Measurements from ENCODE around the gene CRELD2. TPM values are rescaled to one million over a fixed set of nuclear protein-coding genes. Genes with fewer than 3 reads are reported as not detected.
A peak's percentile ranks its signal among the peaks of the same experiment; 100 is the strongest.

The CRELD2 gene
- total RNA-seq, 2 experiments from 2014 or later = 50.0 to 51.2 TPM

DNA sequence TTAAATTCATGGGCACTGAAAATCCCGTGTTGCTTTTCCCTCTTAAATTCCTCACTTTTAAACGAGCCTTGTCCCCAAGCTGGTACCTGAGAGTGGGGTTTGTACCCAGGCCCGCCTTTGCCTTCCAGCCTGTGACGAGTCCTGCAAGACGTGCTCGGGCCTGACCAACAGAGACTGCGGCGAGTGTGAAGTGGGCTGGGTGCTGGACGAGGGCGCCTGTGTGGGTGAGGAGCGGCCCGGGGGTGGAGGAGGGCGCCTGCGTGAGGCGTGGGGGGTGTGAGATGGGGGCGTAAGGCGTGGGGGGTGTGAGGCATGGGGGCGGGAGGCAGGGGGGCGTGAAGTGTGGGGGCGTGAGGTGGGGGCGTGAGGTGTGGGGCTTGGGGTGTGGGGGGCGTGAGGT, 4.0 kb downstream of the CRELD2 start:
- Mint-ChIP-seq H3K4me1 (peaks cover 46% of the 10 kb centered on the region), H3K9me3 (no peaks in the 10 kb centered on the region), H3K27ac (no peak overlapping the region), H3K27me3 (no peaks in the 10 kb centered on the region), H3K4me3 (no peak overlapping the region), H3K36me3 (ENCODE audit: low read depth) (peaks cover 23% of the 10 kb centered on the region)
- CTCF ChIA-PET = interaction anchor here (0.8 kb wide), 1 partner anchor 155 kb away, joined by 3 read pairs; no protein-coding TSS in a partner anchor
- POLR2A ChIA-PET = no interaction called here
- DNase-seq = no peak

DNA sequence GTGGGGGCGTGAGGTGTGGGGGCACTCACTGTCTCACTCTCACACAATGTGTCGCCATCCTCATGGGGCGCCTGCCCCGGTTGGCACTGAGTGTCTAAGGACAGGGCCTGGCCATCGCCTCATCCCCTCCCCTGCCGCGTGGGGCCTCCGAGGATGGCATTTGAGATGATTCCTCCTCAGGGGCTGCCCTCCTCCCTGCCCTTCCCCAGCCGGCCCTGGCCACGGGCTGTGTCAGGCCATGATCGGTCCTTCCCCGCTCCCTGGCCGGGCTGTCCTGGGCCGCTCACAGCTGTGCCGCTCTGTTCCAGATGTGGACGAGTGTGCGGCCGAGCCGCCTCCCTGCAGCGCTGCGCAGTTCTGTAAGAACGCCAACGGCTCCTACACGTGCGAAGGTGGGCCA, 4.5 kb downstream of the CRELD2 start:
- H3K27ac Mint-ChIP-seq = no peak overlapping the region
- peaks cover 46% of the 10 kb centered on the region for H3K4me1 Mint-ChIP-seq
- H3K36me3 Mint-ChIP-seq (ENCODE audit: low read depth) = peaks cover 23% of the 10 kb centered on the region
- no peaks in the 10 kb centered on the region for H3K9me3 Mint-ChIP-seq
- POLR2A ChIA-PET = no interaction called here
- H3K27me3 Mint-ChIP-seq = no peaks in the 10 kb centered on the region
- no peak for DNase-seq
- H3K4me3 Mint-ChIP-seq = no peak overlapping the region
- CTCF ChIA-PET = no interaction called here

DNA sequence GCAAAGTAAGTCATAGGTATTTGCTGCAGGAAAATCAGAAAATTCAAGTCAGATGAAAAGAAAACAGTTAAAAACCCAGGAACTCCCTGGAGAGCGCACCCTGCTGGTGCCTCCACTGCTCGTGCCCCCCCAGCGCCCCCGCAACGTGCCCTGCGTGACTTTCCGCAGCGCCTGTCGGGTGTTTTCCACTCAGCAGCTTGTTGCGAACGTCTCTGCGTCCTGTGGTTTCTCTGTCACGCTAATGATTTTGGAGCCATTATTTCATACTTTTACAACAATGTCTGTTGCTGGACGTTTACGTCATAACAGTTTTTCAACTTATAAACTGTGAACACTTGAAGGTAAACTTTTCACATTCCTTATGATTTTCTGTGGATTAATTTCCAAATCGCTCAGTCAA, 5.0 kb downstream of the CRELD2 start:
- Mint-ChIP-seq H3K9me3 (no peaks in the 10 kb centered on the region), H3K4me3 (no peak overlapping the region), H3K4me1 (peaks cover 50% of the 10 kb centered on the region), H3K27me3 (no peaks in the 10 kb centered on the region), H3K36me3 (ENCODE audit: low read depth) (peaks cover 23% of the 10 kb centered on the region), H3K27ac (no peak overlapping the region)
- ChIA-PET CTCF (no interaction called here), POLR2A (no interaction called here)
- DNase-seq = no peak

- no peak for DNase-seq
- no peak overlapping the region for H3K4me3 Mint-ChIP-seq
- POLR2A ChIA-PET = interaction anchor here (1.3 kb wide), 1 partner anchor 48 kb away, joined by 4 read pairs; no protein-coding TSS in a partner anchor
Measured at GRCh38 chr22:49924113-49924833, 5.8 kb downstream of the CRELD2 start.

DNA sequence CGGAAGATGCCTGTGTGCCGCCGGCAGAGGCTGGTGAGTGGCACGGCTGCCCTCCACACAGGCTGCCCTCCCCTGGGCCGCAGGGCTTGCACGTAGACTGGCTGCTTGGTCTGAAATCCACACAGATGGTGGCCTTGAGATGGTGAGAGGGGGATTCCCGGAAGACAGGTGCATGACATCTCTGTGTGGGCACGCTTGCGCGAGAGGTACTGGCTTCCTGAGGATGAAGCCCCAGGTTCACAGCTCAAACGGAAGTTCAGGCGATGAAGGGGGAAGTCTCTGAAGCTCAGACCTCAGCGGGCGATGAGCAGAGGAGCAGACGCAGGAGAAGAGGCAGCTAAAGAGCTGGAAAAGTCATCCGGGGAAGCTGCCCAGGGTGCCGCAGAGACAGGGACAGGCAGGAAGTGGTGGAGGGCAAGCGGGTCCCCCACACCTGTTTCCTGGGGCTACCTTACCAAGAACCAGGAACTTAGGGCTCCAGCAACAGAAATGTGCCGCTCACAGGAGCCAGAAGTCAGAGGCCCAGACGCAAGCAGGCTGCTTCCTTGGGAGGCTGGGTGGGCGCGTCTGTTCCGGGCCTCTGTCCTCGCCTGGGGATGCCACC, 7.2 kb downstream of the CRELD2 start:
- peak overlapping the region; percentile 57 for H3K4me3 Mint-ChIP-seq
- CTCF ChIA-PET = interaction anchor here (0.9 to 1.9 kb wide), 5 partner anchors 11 to 158 kb away, joined by 3 to 17 read pairs (median 5); no protein-coding TSS in a partner anchor

More at GRCh38 chr22:49924113-49924833, 5.8 kb downstream of the CRELD2 start:
- CTCF ChIA-PET = interaction anchor here (1.7 to 1.9 kb wide), 2 partner anchors 12 to 157 kb away, joined by 5 to 17 read pairs; no protein-coding TSS in a partner anchor
- Mint-ChIP-seq H3K9me3 (no peaks in the 10 kb centered on the region), H3K27ac (peak overlapping the region; percentile 21), H3K36me3 (ENCODE audit: low read depth) (peaks cover 23% of the 10 kb centered on the region), H3K4me1 (peaks cover 50% of the 10 kb centered on the region), H3K27me3 (no peaks in the 10 kb centered on the region)

DNA sequence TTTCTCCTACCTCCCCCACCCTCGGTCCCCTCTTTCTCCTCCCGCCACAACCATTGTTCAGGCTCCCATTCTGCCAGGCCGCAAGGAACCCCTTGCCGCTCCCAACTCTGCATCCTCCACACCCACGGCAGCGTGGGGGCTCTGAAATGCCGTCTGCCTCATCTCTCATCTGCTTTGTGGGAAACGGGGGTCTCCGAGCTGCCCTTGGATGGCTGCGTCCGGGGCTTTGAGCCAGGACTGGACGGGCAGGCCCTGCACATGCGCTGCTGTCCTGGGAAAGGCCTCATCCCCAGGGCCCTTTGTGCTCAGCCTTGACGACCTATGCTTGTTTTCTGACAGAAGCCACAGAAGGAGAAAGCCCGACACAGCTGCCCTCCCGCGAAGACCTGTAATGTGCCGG, 8.5 kb downstream of the CRELD2 start:
- Mint-ChIP-seq H3K4me3 (no peak overlapping the region), H3K4me1 (peaks cover 58% of the 10 kb centered on the region), H3K27me3 (no peaks in the 10 kb centered on the region), H3K27ac (peak overlapping the region; percentile 56), H3K36me3 (ENCODE audit: low read depth) (peaks cover 13% of the 10 kb centered on the region), H3K9me3 (no peaks in the 10 kb centered on the region)
- no peak for DNase-seq
- ChIA-PET POLR2A (interaction anchor here (0.8 to 1.7 kb wide), 3 partner anchors 9 to 100 kb away, joined by 3 to 6 read pairs (median 3); no protein-coding TSS in a partner anchor), CTCF (interaction anchor here (0.5 to 1.7 kb wide), 2 partner anchors 88 to 104 kb away, joined by 3 to 9 read pairs (median 7); no protein-coding TSS in a partner anchor)

More for the DNA sequence above, 7.2 kb downstream of the CRELD2 start:
- Mint-ChIP-seq H3K27ac (peak overlapping the region; percentile 84), H3K36me3 (ENCODE audit: low read depth) (peaks cover 18% of the 10 kb centered on the region), H3K9me3 (no peaks in the 10 kb centered on the region), H3K27me3 (no peaks in the 10 kb centered on the region), H3K4me1 (peaks cover 47% of the 10 kb centered on the region)
- POLR2A ChIA-PET = interaction anchor here (0.7 to 1.9 kb wide), 14 partner anchors 8 to 109 kb away, joined by 3 to 9 read pairs (median 5); partner anchors contain the start of gene PIM3
- DNase-seq = peak; percentile 68

DNA sequence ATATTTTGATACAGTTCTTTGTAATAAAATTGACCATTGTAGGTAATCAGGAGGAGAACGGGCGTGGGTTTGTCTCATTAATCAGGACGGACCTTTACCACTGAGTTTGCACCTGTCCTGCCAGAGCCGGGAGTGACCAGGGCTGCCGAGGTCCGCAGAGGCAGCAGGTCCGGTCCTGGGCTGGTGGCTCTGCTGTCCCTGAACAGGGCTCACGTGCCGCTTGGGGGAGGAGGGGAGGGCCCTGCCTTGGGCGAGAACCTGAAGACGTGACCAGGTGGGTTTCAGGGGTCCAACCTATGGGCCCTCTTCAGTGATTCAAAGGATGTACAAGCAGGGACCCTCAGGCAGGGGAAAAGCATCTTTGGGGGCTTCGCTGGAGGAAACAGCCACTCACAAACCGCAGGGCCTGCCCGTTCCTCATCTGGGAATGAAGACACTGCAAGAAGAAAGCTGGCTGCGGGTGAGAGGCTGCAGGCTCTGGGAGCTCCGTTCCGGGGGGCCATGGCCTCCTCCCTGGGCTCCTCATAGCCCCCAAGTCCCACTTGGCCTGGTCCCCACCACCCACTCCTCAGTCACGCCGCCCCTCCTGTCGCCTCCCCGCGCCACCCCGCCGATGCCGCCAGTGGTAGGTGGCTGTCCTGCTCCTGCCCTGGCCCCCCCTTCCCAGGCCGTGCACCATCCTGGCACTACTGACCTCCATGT, 9.2 kb downstream of the CRELD2 start:
- no peak for DNase-seq
- Mint-ChIP-seq H3K4me3 (no peak overlapping the region), H3K4me1 (peaks cover 58% of the 10 kb centered on the region), H3K9me3 (no peaks in the 10 kb centered on the region), H3K27me3 (no peaks in the 10 kb centered on the region), H3K36me3 (ENCODE audit: low read depth) (peaks cover 10% of the 10 kb centered on the region), H3K27ac (peak overlapping the region; percentile 56)
- CTCF ChIA-PET = interaction anchor here (1.3 kb wide), 1 partner anchor 103 kb away, joined by 7 read pairs; no protein-coding TSS in a partner anchor
- POLR2A ChIA-PET = interaction anchor here (0.8 kb wide), 1 partner anchor 8 kb away, joined by 3 read pairs; no protein-coding TSS in a partner anchor

- H3K27ac Mint-ChIP-seq = peak overlapping the region; percentile 16
- H3K4me3 Mint-ChIP-seq = no peak overlapping the region
- H3K27me3 Mint-ChIP-seq = no peaks in the 10 kb centered on the region
- H3K36me3 Mint-ChIP-seq (ENCODE audit: low read depth) = peaks cover 10% of the 10 kb centered on the region
- ChIA-PET POLR2A (no interaction called here), CTCF (interaction anchor here (1.3 kb wide), 1 partner anchor 102 kb away, joined by 7 read pairs; no protein-coding TSS in a partner anchor)
- H3K4me1 Mint-ChIP-seq = peaks cover 63% of the 10 kb centered on the region
- H3K9me3 Mint-ChIP-seq = no peaks in the 10 kb centered on the region
- no peak for DNase-seq
Measured at GRCh38 chr22:49928185-49928495, 9.7 kb downstream of the CRELD2 start.

DNA sequence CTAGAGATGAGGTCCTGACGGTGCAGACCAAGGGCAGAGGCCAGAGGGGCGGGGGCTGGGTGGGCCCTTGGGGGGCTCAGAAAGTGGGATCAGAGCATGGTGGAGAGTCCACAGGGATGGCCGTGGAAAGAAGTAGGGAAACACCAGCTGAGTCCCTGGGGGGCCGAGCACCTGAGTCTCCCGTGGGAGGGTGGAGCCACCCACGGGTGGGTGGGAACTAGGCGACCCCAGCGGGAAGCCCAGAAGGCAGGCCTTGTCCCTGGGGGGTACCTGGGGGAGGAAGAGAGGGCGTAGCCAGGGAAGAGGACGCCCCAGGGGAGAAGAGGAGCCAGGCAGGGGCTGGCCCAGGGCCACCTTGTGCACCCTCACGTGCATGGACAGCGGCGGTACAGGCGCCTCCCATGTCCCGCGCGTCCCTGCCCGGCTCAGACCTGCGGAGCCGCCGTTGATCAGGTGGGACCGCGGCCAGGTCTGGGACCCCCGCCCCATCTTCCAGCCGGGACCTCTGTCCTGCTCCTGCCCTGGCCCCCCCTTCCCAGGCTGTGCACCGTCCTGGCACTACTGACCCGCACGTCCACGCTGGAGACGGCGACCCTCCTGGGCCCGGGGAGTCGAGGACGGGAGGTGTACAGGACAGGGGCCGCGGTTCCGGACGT, 10.2 kb downstream of the CRELD2 start:
- Mint-ChIP-seq H3K27ac (no peak overlapping the region), H3K4me1 (peaks cover 63% of the 10 kb centered on the region), H3K36me3 (ENCODE audit: low read depth) (peaks cover 10% of the 10 kb centered on the region), H3K4me3 (no peak overlapping the region), H3K27me3 (no peaks in the 10 kb centered on the region), H3K9me3 (no peaks in the 10 kb centered on the region)
- DNase-seq = no peak
- POLR2A ChIA-PET = no interaction called here
- CTCF ChIA-PET = interaction anchor here (1.3 kb wide), 1 partner anchor 102 kb away, joined by 7 read pairs; no protein-coding TSS in a partner anchor

DNA sequence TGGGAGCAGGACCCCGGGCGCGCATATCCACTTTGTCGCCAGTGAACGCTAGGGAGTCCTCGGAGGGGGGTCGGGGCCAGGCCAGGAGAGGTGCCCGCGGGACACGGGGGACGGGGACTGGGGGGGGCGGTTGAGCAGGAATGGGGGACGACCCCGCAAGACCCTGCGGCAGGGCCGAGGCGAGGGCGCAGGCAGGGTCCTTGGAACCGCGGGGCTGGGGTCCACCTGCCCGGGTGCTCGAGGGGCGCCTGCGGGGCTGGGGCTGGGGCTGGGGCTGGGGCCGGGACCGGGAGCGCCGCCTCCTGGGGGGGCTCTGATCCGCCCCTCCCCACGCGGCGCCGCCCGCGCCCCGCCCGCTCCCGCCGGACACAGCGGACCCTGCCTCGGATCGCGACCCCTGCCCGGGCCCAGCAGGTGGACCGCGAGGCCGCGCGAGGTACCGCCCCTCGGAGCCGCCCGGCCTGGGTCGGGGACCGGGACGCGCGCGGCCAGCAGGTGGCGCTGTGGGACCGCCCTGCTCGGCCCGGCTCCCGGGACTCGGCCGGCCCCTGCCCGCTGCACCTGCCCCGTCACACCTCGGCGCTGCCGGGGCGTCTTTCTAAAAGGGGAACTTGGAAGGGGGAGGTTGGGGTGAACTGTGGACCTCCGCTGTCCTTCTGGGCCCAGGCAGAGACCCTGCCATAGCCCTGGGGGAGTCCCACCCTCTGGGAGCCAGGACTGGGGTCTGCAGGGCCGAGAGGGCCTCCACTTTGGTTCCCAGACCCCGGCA, 11.0 kb downstream of the CRELD2 start:
- Mint-ChIP-seq H3K4me3 (no peak overlapping the region), H3K9me3 (no peaks in the 10 kb centered on the region), H3K27me3 (no peaks in the 10 kb centered on the region), H3K4me1 (peaks cover 60% of the 10 kb centered on the region), H3K27ac (no peak overlapping the region), H3K36me3 (ENCODE audit: low read depth) (peaks cover 8% of the 10 kb centered on the region)
- DNase-seq = peak; percentile 82
- ChIA-PET POLR2A (interaction anchor here (2.3 kb wide), 1 partner anchor 102 kb away, joined by 21 read pairs; no protein-coding TSS in a partner anchor), CTCF (interaction anchor here (1.8 to 5.2 kb wide), 4 partner anchors 33 to 101 kb away, joined by 4 to 58 read pairs (median 8); no protein-coding TSS in a partner anchor)

GRCh38 chr22:49929994-49930575, 11.7 kb downstream of the CRELD2 start:
- no peak for DNase-seq
- H3K4me1 Mint-ChIP-seq = peaks cover 56% of the 10 kb centered on the region
- no peaks in the 10 kb centered on the region for H3K9me3 Mint-ChIP-seq
- H3K27me3 Mint-ChIP-seq = no peaks in the 10 kb centered on the region
- H3K36me3 Mint-ChIP-seq (ENCODE audit: low read depth) = peaks cover 6% of the 10 kb centered on the region
- H3K27ac Mint-ChIP-seq = no peak overlapping the region
- CTCF ChIA-PET = interaction anchor here (1.2 to 5.2 kb wide), 7 partner anchors 33 to 150 kb away, joined by 3 to 58 read pairs (median 4); no protein-coding TSS in a partner anchor
- no peak overlapping the region for H3K4me3 Mint-ChIP-seq
- POLR2A ChIA-PET = interaction anchor here (1.6 to 2.3 kb wide), 2 partner anchors 101 to 163 kb away, joined by 4 to 21 read pairs; no protein-coding TSS in a partner anchor
